ENCODE measurements around the gene GHR.

GHR gene

DNA sequence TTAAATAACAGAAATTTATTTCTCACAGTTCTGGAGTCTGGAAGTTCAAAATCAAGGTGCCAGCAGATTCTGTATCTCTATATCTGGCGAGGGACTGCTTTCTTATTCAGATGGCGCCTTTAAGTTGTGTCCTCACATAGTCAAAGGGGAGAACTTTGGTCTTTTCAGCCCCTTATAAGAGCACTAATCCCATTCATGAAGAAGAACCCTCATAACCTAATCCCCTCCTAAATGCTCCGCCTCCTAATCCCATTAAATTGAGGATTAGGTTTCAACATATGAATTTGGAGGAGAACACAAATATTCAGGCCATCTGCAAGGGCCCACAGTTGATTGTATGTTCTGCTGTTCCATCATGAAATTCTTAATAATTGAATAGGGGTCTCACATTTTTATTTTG is 322.6 kb downstream of the GHR start:
- no peak for DNase-seq

DNA sequence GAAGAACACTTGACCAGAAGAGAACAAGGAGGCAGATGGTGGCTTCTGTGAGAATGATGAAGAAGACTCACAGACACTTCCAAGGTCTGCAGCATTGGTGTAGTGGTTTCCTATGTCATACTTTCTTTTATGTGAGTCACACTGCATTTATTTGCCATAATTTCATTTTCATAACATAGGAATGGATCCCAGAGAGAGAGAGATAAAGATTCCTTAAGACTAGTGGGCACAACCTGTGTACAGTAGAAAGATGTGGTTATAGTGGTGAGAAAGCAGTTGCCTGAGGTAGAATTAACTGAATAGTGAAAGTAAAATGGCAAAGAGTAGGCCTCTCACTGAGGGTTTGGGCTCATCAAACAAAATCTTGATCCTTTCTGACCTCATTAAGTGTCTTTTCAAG is 325.8 kb downstream of the GHR start:
- DNase-seq = no peak

DNA sequence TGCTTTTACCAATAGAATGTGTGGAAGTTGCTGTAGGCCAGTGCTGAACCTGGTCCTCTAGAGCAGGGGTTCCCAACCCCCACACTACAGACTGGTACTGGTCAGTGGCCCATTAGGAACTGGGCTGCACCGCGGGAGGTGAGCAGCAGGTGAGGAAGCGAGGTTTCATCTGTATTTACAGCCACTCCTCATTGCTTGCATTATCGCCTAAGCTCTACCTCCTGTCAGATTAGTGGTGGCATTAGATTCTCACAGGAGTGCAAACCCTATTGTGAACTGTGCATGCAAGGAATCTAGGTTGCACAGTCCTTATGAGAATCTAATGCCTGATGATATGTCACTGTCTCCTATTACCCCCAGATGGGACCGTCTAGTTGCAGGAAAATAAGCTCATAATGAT is 327.3 kb downstream of the GHR start:
- DNase-seq = no peak

DNA sequence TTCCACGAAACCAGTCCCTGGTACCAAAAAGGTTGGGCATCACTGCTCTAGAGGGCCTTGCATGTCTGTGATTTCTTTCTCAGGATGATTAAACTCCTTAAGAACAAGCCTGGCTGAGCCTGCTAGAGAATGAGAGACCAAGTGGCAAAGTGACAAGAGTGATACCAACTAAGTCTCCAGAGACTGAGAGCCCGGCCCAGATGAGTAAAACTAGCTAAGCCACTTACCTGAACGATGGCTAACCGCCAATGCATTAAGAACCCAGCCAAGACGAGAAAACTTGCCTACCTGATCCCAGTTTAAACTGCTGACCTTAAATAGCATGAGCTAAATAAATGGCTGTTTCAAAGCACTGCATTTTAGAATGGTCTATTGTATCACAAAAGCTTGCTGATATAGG is 327.8 kb downstream of the GHR start:
- DNase-seq = no peak

GRCh38 chr5:42753099-42753498 is 329.9 kb downstream of the GHR start:
- DNase-seq = no peak

- peak; percentile 56 for DNase-seq
Observed at GRCh38 chr5:42756606-42757601, 333.7 kb downstream of the GHR start, which contains the start of gene CCDC152. TSS of gene CCDC152 (plus strand) at chr5:42756818. CDS start at chr5:42759122, 2,304 bp downstream.

GRCh38 chr5:42759456-42759855 is 336.2 kb downstream of the GHR start:
- DNase-seq = no peak

- DNase-seq = no peak
Observed at GRCh38 chr5:42760426-42760825, 337.2 kb downstream of the GHR start.

DNA sequence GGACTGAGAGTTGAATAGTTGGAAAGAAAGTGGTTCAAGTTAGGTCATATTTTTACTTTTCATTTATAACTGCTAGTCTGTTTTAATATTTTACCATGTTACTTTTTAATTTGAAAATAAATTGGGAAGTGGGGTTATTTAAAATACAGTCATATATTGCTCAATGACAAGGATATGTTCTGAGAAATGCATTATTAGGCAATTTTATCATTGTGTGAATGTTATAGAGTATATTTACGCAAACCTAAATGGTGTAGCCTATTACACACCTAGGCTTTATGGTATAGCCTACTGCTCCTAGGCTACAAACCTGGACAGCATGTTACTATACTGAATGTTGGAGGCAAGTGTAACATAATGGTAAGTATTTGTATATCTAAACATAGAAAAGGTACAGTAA is 338.6 kb downstream of the GHR start:
- DNase-seq = no peak

GRCh38 chr5:42767491-42768105 is 344.4 kb downstream of the GHR start:
- no peak for DNase-seq

DNA sequence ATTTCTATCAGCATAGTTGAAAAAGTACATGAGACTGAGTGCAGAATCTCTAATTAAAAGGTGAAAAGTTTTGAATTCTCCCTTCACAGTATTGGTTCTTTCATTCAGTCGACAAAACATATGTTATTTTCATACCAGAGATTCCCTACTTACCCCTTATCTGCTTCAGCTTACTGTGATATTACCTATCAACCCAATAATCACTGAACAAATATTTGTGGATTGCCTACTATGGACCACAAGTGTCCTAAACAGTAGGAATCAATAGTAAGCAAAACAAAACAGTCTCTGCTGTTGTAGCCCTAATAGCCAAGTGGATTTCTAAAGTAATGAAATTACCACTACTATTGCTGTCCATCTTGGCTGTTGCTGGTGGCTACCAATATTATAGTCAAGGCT is 344.9 kb downstream of the GHR start:
- no peak for DNase-seq

DNA sequence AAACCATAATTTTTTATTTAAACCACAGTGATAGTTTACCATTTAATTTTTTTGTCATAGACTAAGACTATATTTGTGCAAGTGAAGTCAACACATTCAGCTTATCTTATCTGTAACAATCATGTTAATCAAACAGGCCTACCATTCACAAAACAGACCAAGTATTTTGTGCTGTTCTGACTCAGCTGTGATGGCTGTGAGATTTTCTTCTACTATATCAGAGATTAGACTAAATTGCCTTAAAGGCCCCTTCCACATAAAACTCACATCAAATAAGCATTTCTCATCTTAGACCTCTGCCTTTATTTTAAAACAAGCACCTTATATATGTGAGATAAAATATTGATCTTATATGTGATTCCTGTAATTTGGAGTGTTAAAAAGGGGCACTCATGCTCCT is 346.8 kb downstream of the GHR start:
- no peak for DNase-seq
